WTC11 (cell line): Measurements from ENCODE around the gene SMARCA2. TPM values are rescaled to one million over a fixed set of nuclear protein-coding genes. Genes with fewer than 3 reads are reported as not detected.

ENCODE experiments used
- ATAC-seq: fragments of 200-7000 bp; cut with Tn5 transposase; 2 replicates; pipeline ENCODE4 v1.10.0; 2021; ENCODE audit warnings: mild to moderate bottlenecking, moderate library complexity
- CTCF ChIA-PET: fragments of 300-600 bp; sonication (Branson Sonifier 250); formaldehyde crosslinking; loops from one replicate; lab custom pipeline; 2021; ENCODE audit warnings: antibody characterized with exemption; lab: Charles Lee
- POLR2A ChIA-PET: fragments of 350-600 bp; sonication (Branson Sonifier 250); formaldehyde crosslinking; loops from one replicate; lab custom pipeline; 2021; ENCODE audit warnings: antibody characterized with exemption; lab: Charles Lee
- DNase-seq: peaks from one replicate; pipeline ENCODE4 v3.0.0; 2021; ENCODE audit warnings: low spot score
- H3K27ac Mint-ChIP-seq: 2 replicates; pipeline ENCODE4 v1.8.0; 2021; ENCODE audit warnings: mixed read lengths
- H3K27me3 Mint-ChIP-seq: 2 replicates; pipeline ENCODE4 v1.8.0; 2021; ENCODE audit warnings: low read depth, mild to moderate bottlenecking, moderate library complexity, mixed read lengths
- H3K36me3 Mint-ChIP-seq: 2 replicates; pipeline ENCODE4 v1.8.0; 2021; ENCODE audit warnings: mixed read lengths
- H3K4me1 Mint-ChIP-seq: 2 replicates; pipeline ENCODE4 v1.8.0; 2022; ENCODE audit warnings: mixed read lengths
- H3K4me3 Mint-ChIP-seq: 2 replicates; pipeline ENCODE4 v1.8.0; 2021; ENCODE audit warnings: mild to moderate bottlenecking, moderate library complexity, mixed read lengths
- H3K9me3 Mint-ChIP-seq: 2 replicates; pipeline ENCODE4 v1.8.0; 2021; ENCODE audit warnings: mixed read lengths
- ATF6 ChIP-seq: sonication (generic); formaldehyde crosslinking; IDR thresholded peaks from 2 replicates; pipeline ENCODE4 v1.8.1; 2023; ENCODE audit warnings: mild to moderate bottlenecking, missing genetic modification reagents
- CBFB ChIP-seq: sonication (generic); formaldehyde crosslinking; IDR thresholded peaks from 2 replicates; pipeline ENCODE4 v1.8.1; 2022; ENCODE audit warnings: mild to moderate bottlenecking, low read depth, missing genetic modification reagents
- CREB1 ChIP-seq: sonication (generic); formaldehyde crosslinking; IDR thresholded peaks from 2 replicates; pipeline ENCODE4 v1.8.0; 2023; ENCODE audit warnings: mild to moderate bottlenecking, missing genetic modification reagents
- CTCF ChIP-seq: fragments of 200-600 bp; IDR thresholded peaks from 2 replicates; pipeline ENCODE4 v1.8.0; 2022; ENCODE audit warnings: antibody characterized with exemption
- E2F4 ChIP-seq: sonication (generic); formaldehyde crosslinking; IDR thresholded peaks from 2 replicates; pipeline ENCODE4 v1.8.1; 2022; ENCODE audit warnings: low read depth, mild to moderate bottlenecking, moderate library complexity, missing genetic modification reagents, borderline replicate concordance
- ELF4 ChIP-seq: sonication (generic); formaldehyde crosslinking; IDR thresholded peaks from 2 replicates; pipeline ENCODE4 v1.8.1; 2022; ENCODE audit warnings: low read depth, mild to moderate bottlenecking, moderate library complexity, missing genetic modification reagents
- GABPB1 ChIP-seq: sonication (generic); formaldehyde crosslinking; IDR thresholded peaks from 2 replicates; pipeline ENCODE4 v1.8.1; 2023; ENCODE audit warnings: mild to moderate bottlenecking, missing genetic modification reagents
- GRHL2 ChIP-seq: fragments of 250-450 bp; sonication (Bioruptor Pico); IDR thresholded peaks from 2 replicates; pipeline ENCODE4 v1.8.0; 2022; ENCODE audit warnings: mild to moderate bottlenecking, moderate library complexity; ENCODE audit not compliant: insufficient replicate concordance, severe bottlenecking
- IRF1 ChIP-seq: sonication (generic); formaldehyde crosslinking; IDR thresholded peaks from 2 replicates; pipeline ENCODE4 v1.8.0; 2023; ENCODE audit warnings: missing genetic modification reagents
- MAX ChIP-seq: sonication (generic); formaldehyde crosslinking; IDR thresholded peaks from 2 replicates; pipeline ENCODE4 v1.8.0; 2022; ENCODE audit warnings: mild to moderate bottlenecking, missing genetic modification reagents
- MYBL2 ChIP-seq: sonication (generic); formaldehyde crosslinking; IDR thresholded peaks from 2 replicates; pipeline ENCODE4 v1.8.1; 2023; ENCODE audit warnings: mild to moderate bottlenecking, moderate library complexity, missing genetic modification reagents
- NFE2L1 ChIP-seq: sonication (generic); formaldehyde crosslinking; IDR thresholded peaks from 2 replicates; pipeline ENCODE4 v1.8.1; 2023; ENCODE audit warnings: missing genetic modification reagents
- OVOL2 ChIP-seq: fragments of 250-450 bp; sonication (Bioruptor Pico); IDR thresholded peaks from 2 replicates; pipeline ENCODE4 v1.9.0; 2021; ENCODE audit warnings: mild to moderate bottlenecking, borderline replicate concordance
- PRRX2 ChIP-seq: fragments of 250-450 bp; sonication (Bioruptor Pico); IDR thresholded peaks from 2 replicates; pipeline ENCODE4 v1.8.0; 2021; ENCODE audit warnings: mild to moderate bottlenecking
- RORB ChIP-seq: fragments of 250-450 bp; sonication (Bioruptor Pico); IDR thresholded peaks from 2 replicates; pipeline ENCODE4 v1.9.0; 2021; ENCODE audit warnings: mild to moderate bottlenecking
- TCF7 ChIP-seq: sonication (generic); formaldehyde crosslinking; IDR thresholded peaks from 2 replicates; pipeline ENCODE4 v1.8.0; 2022; ENCODE audit warnings: mild to moderate bottlenecking, low read depth, missing genetic modification reagents, moderate library complexity
- TEAD1 ChIP-seq: sonication (generic); formaldehyde crosslinking; IDR thresholded peaks from 2 replicates; pipeline ENCODE4 v1.8.0; 2022; ENCODE audit warnings: mild to moderate bottlenecking, missing genetic modification reagents
- USF1 ChIP-seq: sonication (generic); formaldehyde crosslinking; IDR thresholded peaks from 2 replicates; pipeline ENCODE4 v1.8.0; 2022; ENCODE audit warnings: mild to moderate bottlenecking, missing genetic modification reagents
- USF2 ChIP-seq: sonication (generic); formaldehyde crosslinking; IDR thresholded peaks from 2 replicates; pipeline ENCODE4 v1.8.1; 2023; ENCODE audit warnings: mild to moderate bottlenecking, missing genetic modification reagents, moderate library complexity
- ZNF138 ChIP-seq: sonication (generic); formaldehyde crosslinking; conservative IDR thresholded peaks from 2 replicates; pipeline ENCODE4 v1.8.1; 2022; ENCODE audit warnings: mild to moderate bottlenecking, moderate library complexity, missing genetic modification reagents
- ZNF416 ChIP-seq: fragments of 250-450 bp; sonication (Bioruptor Pico); IDR thresholded peaks from 2 replicates; pipeline ENCODE4 v1.9.0; 2021; ENCODE audit warnings: mild to moderate bottlenecking, inconsistent platforms
- ZNF425 ChIP-seq: fragments of 250-450 bp; sonication (Bioruptor Pico); conservative IDR thresholded peaks from 2 replicates; pipeline ENCODE4 v1.9.0; 2021; ENCODE audit warnings: mild to moderate bottlenecking
- ZSCAN18 ChIP-seq: fragments of 250-450 bp; sonication (Bioruptor Pico); IDR thresholded peaks from 2 replicates; pipeline ENCODE4 v2.1.2; 2022; ENCODE audit warnings: mild to moderate bottlenecking, moderate library complexity
- total RNA-seq: library from RNA; stranded (reverse); gene quantifications from 3 replicates; pipeline ENCODE4 v1.2.3, GENCODE V29; 2021

Gene SMARCA2
- total RNA-seq, 1 experiment from 2014 or later = 20.3 TPM

GRCh38 chr9:2086116-2086515, 71.0 kb downstream of the SMARCA2 start (continued):
- TF ChIP-seq IRF1 (no peak), E2F4 (CRISPR knock-in tag) (no peak), NFE2L1 (CRISPR knock-in tag) (no peak), ZSCAN18 (CRISPR knock-in tag) (no peak), TEAD1 (CRISPR knock-in tag) (no peak), USF1 (CRISPR knock-in tag) (no peak), PRRX2 (no peak), CREB1 (CRISPR knock-in tag) (no peak), ZNF138 (CRISPR knock-in tag) (no peak), MAX (CRISPR knock-in tag) (no peak), ATF6 (CRISPR knock-in tag) (no peak)
- TF ChIP-seq, all 79 proteins: peak for 0

- Mint-ChIP-seq H3K27me3 (no peaks in the 10 kb centered on the region), H3K4me1 (no peaks in the 10 kb centered on the region), H3K36me3 (0 out of 2 replicates have a peak, but pooled peaks cover 3% of the 10 kb centered on the region), H3K4me3 (no peak overlapping the region), H3K27ac (no peak overlapping the region), H3K9me3 (no peaks in the 10 kb centered on the region)
- ChIA-PET CTCF (interaction anchor here (0.6 to 1.4 kb wide), 8 partner anchors 10 to 215 kb away, joined by 3 to 6 read pairs (median 4); no protein-coding TSS in a partner anchor), POLR2A (no interaction called here)
- ATAC-seq = no peak
- DNase-seq = no peak
- TF ChIP-seq USF2 (CRISPR knock-in tag) (no peak), MYBL2 (no peak), CBFB (CRISPR knock-in tag) (no peak), CTCF (no peak), ATF6 (CRISPR knock-in tag) (no peak), GABPB1 (no peak), OVOL2 (CRISPR knock-in tag) (no peak), ZNF416 (CRISPR knock-in tag) (no peak), RORB (CRISPR knock-in tag) (no peak), ELF4 (no peak), CREB1 (CRISPR knock-in tag) (no peak), GRHL2 (CRISPR knock-in tag) (no peak), TCF7 (CRISPR knock-in tag) (no peak), ZNF425 (CRISPR knock-in tag) (no peak)
These were observed 71.8 kb downstream of the SMARCA2 start for GRCh38 chr9:2086971-2087370.
